T-helper 2 cell treated with Interferon-gamma antibody and Interleukin-4, amounts not matched to agents 5 μg/mL and 100 μg/mL, for 36 hours (primary cell): ENCODE data around the gene PITPNM3.

Experiments
- DNase-seq: peaks from one replicate; pipeline ENCODE4 v3.0.0; 2021; ENCODE audit warnings: low spot score
- H3K27ac Mint-ChIP-seq: one replicate; pipeline ENCODE4 v1.8.0; 2021; ENCODE audit warnings: mild to moderate bottlenecking, mixed read lengths
- H3K27me3 Mint-ChIP-seq: one replicate; pipeline ENCODE4 v1.8.0; 2021; ENCODE audit warnings: low read depth, mixed read lengths
- H3K36me3 Mint-ChIP-seq: one replicate; pipeline ENCODE4 v1.8.0; 2021; ENCODE audit warnings: low read depth, mixed read lengths
- H3K4me1 Mint-ChIP-seq: one replicate; pipeline ENCODE4 v1.8.0; 2021; ENCODE audit warnings: low read depth, mixed read lengths
- H3K4me3 Mint-ChIP-seq: one replicate; pipeline ENCODE4 v1.8.0; 2022; ENCODE audit warnings: mild to moderate bottlenecking, moderate library complexity, mixed read lengths
- H3K9me3 Mint-ChIP-seq: one replicate; pipeline ENCODE4 v1.8.0; 2021; ENCODE audit warnings: mixed read lengths

PITPNM3 gene

GRCh38 chr17:6551869-6552531, 4.4 kb downstream of the PITPNM3 start:
- Mint-ChIP-seq H3K27ac (no peak overlapping the region), H3K36me3 (no peaks in the 10 kb centered on the region), H3K4me1 (peaks cover 12% of the 10 kb centered on the region), H3K27me3 (peaks cover 30% of the 10 kb centered on the region), H3K9me3 (no peaks in the 10 kb centered on the region), H3K4me3 (no peak overlapping the region)
- no peak for DNase-seq

GRCh38 chr17:6551356-6551755, 5.0 kb downstream of the PITPNM3 start:
- Mint-ChIP-seq H3K27ac (no peak overlapping the region), H3K4me3 (no peak overlapping the region), H3K4me1 (peaks cover 12% of the 10 kb centered on the region), H3K36me3 (no peaks in the 10 kb centered on the region), H3K27me3 (peaks cover 26% of the 10 kb centered on the region), H3K9me3 (no peaks in the 10 kb centered on the region)
- no peak for DNase-seq

- no peaks in the 10 kb centered on the region for H3K9me3 Mint-ChIP-seq
- DNase-seq = no peak
- H3K36me3 Mint-ChIP-seq = no peaks in the 10 kb centered on the region
- no peak overlapping the region for H3K27ac Mint-ChIP-seq
- H3K4me1 Mint-ChIP-seq = peaks cover 9% of the 10 kb centered on the region
- H3K4me3 Mint-ChIP-seq = no peak overlapping the region
- H3K27me3 Mint-ChIP-seq = peaks cover 15% of the 10 kb centered on the region
Measured at GRCh38 chr17:6549384-6550036, 6.8 kb downstream of the PITPNM3 start.

GRCh38 chr17:6548578-6549330, 7.6 kb downstream of the PITPNM3 start:
- no peak for DNase-seq
- Mint-ChIP-seq H3K36me3 (no peaks in the 10 kb centered on the region), H3K9me3 (no peaks in the 10 kb centered on the region), H3K27ac (peak overlapping the region; percentile 45), H3K4me3 (peak overlapping the region; percentile 54), H3K27me3 (peaks cover 7% of the 10 kb centered on the region), H3K4me1 (peaks cover 9% of the 10 kb centered on the region)

GRCh38 chr17:6548034-6548433, 8.3 kb downstream of the PITPNM3 start:
- H3K4me1 Mint-ChIP-seq = peaks cover 9% of the 10 kb centered on the region
- no peaks in the 10 kb centered on the region for H3K9me3 Mint-ChIP-seq
- no peak for DNase-seq
- H3K27me3 Mint-ChIP-seq = peaks cover under 1% of the 10 kb centered on the region
- peak overlapping the region; percentile 45 for H3K27ac Mint-ChIP-seq
- no peaks in the 10 kb centered on the region for H3K36me3 Mint-ChIP-seq
- peak overlapping the region; percentile 54 for H3K4me3 Mint-ChIP-seq

- Mint-ChIP-seq H3K4me1 (peaks cover 9% of the 10 kb centered on the region), H3K27ac (no peak overlapping the region), H3K4me3 (no peak overlapping the region), H3K36me3 (no peaks in the 10 kb centered on the region), H3K9me3 (no peaks in the 10 kb centered on the region), H3K27me3 (no peaks in the 10 kb centered on the region)
- DNase-seq = no peak
Measured at GRCh38 chr17:6547336-6547735, 9.0 kb downstream of the PITPNM3 start.

GRCh38 chr17:6546069-6546718, 10.2 kb downstream of the PITPNM3 start:
- Mint-ChIP-seq H3K4me3 (no peak overlapping the region), H3K36me3 (no peaks in the 10 kb centered on the region), H3K9me3 (no peaks in the 10 kb centered on the region), H3K4me1 (peaks cover 9% of the 10 kb centered on the region), H3K27me3 (no peaks in the 10 kb centered on the region), H3K27ac (no peak overlapping the region)
- no peak for DNase-seq

GRCh38 chr17:6545291-6545690, 11.1 kb downstream of the PITPNM3 start:
- H3K27ac Mint-ChIP-seq = no peak overlapping the region
- H3K4me3 Mint-ChIP-seq = no peak overlapping the region
- no peaks in the 10 kb centered on the region for H3K9me3 Mint-ChIP-seq
- no peak for DNase-seq
- H3K27me3 Mint-ChIP-seq = no peaks in the 10 kb centered on the region
- no peaks in the 10 kb centered on the region for H3K36me3 Mint-ChIP-seq
- H3K4me1 Mint-ChIP-seq = peaks cover 9% of the 10 kb centered on the region

- H3K9me3 Mint-ChIP-seq = no peaks in the 10 kb centered on the region
- no peak for DNase-seq
- H3K27ac Mint-ChIP-seq = no peak overlapping the region
- peaks cover 9% of the 10 kb centered on the region for H3K4me1 Mint-ChIP-seq
- no peaks in the 10 kb centered on the region for H3K27me3 Mint-ChIP-seq
- no peak overlapping the region for H3K4me3 Mint-ChIP-seq
- H3K36me3 Mint-ChIP-seq = no peaks in the 10 kb centered on the region
Measured at GRCh38 chr17:6544011-6544370, 12.4 kb downstream of the PITPNM3 start.

- H3K27ac Mint-ChIP-seq = no peak overlapping the region
- no peak for DNase-seq
- H3K36me3 Mint-ChIP-seq = no peaks in the 10 kb centered on the region
- no peaks in the 10 kb centered on the region for H3K9me3 Mint-ChIP-seq
- H3K4me3 Mint-ChIP-seq = no peak overlapping the region
- peaks cover 4% of the 10 kb centered on the region for H3K4me1 Mint-ChIP-seq
- H3K27me3 Mint-ChIP-seq = no peaks in the 10 kb centered on the region
Measured at GRCh38 chr17:6543079-6544010, 13.0 kb downstream of the PITPNM3 start.

- H3K27me3 Mint-ChIP-seq = no peaks in the 10 kb centered on the region
- H3K36me3 Mint-ChIP-seq = no peaks in the 10 kb centered on the region
- H3K4me1 Mint-ChIP-seq = no peaks in the 10 kb centered on the region
- no peak overlapping the region for H3K27ac Mint-ChIP-seq
- DNase-seq = no peak
- no peaks in the 10 kb centered on the region for H3K9me3 Mint-ChIP-seq
- no peak overlapping the region for H3K4me3 Mint-ChIP-seq
Measured at GRCh38 chr17:6542577-6542976, 13.8 kb downstream of the PITPNM3 start.

- no peaks in the 10 kb centered on the region for H3K27me3 Mint-ChIP-seq
- H3K36me3 Mint-ChIP-seq = no peaks in the 10 kb centered on the region
- H3K9me3 Mint-ChIP-seq = no peaks in the 10 kb centered on the region
- no peak overlapping the region for H3K27ac Mint-ChIP-seq
- no peaks in the 10 kb centered on the region for H3K4me1 Mint-ChIP-seq
- DNase-seq = no peak
- H3K4me3 Mint-ChIP-seq = no peak overlapping the region
Measured at GRCh38 chr17:6541886-6542285, 14.5 kb downstream of the PITPNM3 start.

- no peaks in the 10 kb centered on the region for H3K9me3 Mint-ChIP-seq
- H3K27ac Mint-ChIP-seq = no peak overlapping the region
- H3K4me3 Mint-ChIP-seq = no peak overlapping the region
- no peaks in the 10 kb centered on the region for H3K36me3 Mint-ChIP-seq
- no peaks in the 10 kb centered on the region for H3K27me3 Mint-ChIP-seq
- no peaks in the 10 kb centered on the region for H3K4me1 Mint-ChIP-seq
- no peak for DNase-seq
Measured at GRCh38 chr17:6539871-6540270, 16.5 kb downstream of the PITPNM3 start.
